Smooth muscle cell (in vitro differentiated cells): ENCODE results near the gene ASGR1. TPM values are rescaled to one million over a fixed set of nuclear protein-coding genes. Genes with fewer than 3 reads are reported as not detected.
A peak's percentile ranks its signal among the peaks of the same experiment; 100 is the strongest.

ENCODE experiments used
- DNase-seq: peaks from one replicate; lab custom pipeline; 2025; ENCODE audit not compliant: unreplicated experiment; lab: John Stamatoyannopoulos, UW
- H2AFZ ChIP-seq: fragments of 200-600 bp; sonication (generic); 2 replicates; pipeline ENCODE4 v1.6.0; 2016; ENCODE audit warnings: antibody characterized with exemption, low read depth, mild to moderate bottlenecking
- H3F3A ChIP-seq: fragments of 200-600 bp; sonication (generic); 2 replicates; pipeline ENCODE4 v1.6.0; 2017; ENCODE audit warnings: antibody characterized with exemption, low read depth
- H3K27ac ChIP-seq: fragments of 200-600 bp; sonication (generic); 2 replicates; pipeline ENCODE4 v1.5.1; 2016; ENCODE audit warnings: low read depth, mild to moderate bottlenecking
- H3K27me3 ChIP-seq: fragments of 200-600 bp; sonication (generic); 2 replicates; pipeline ENCODE4 v1.6.1; 2016; ENCODE audit warnings: low read depth, mild to moderate bottlenecking
- H3K36me3 ChIP-seq: fragments of 200-600 bp; sonication (generic); 2 replicates; pipeline ENCODE4 v1.5.1; 2016; ENCODE audit warnings: low read depth
- H3K4me1 ChIP-seq: fragments of 200-600 bp; sonication (generic); 2 replicates; pipeline ENCODE4 v1.5.1; 2016; ENCODE audit warnings: low read depth
- H3K4me2 ChIP-seq: fragments of 200-600 bp; sonication (generic); 2 replicates; pipeline ENCODE4 v1.6.0; 2016; ENCODE audit warnings: mild to moderate bottlenecking
- H3K4me3 ChIP-seq: fragments of 200-600 bp; sonication (generic); 2 replicates; pipeline ENCODE4 v1.5.1; 2016; ENCODE audit warnings: mild to moderate bottlenecking
- H3K79me2 ChIP-seq: fragments of 200-600 bp; sonication (generic); 2 replicates; pipeline ENCODE4 v1.6.0; 2016; ENCODE audit warnings: low read depth, mild to moderate bottlenecking
- H3K9ac ChIP-seq: fragments of 200-600 bp; sonication (generic); 2 replicates; pipeline ENCODE4 v1.6.0; 2016; ENCODE audit warnings: low read depth
- H3K9me3 ChIP-seq: fragments of 200-600 bp; sonication (generic); replicated peaks from 2 replicates; pipeline ENCODE4 v1.5.1; 2016; ENCODE audit warnings: low read depth
- H4K20me1 ChIP-seq: fragments of 200-600 bp; sonication (generic); 2 replicates; pipeline ENCODE4 v1.6.0; 2016; ENCODE audit warnings: low read depth
- CTCF ChIP-seq: fragments of 200-600 bp; sonication (generic); IDR thresholded peaks from 2 replicates; pipeline ENCODE4 v1.5.1; 2017; ENCODE audit warnings: borderline replicate concordance, mild to moderate bottlenecking, antibody characterized with exemption; ENCODE audit not compliant: insufficient read depth, poor library complexity, severe bottlenecking
- WGBS: methylation state at CpG from one replicate; pipeline ENCODE4 v1.1.7; 2016; ENCODE audit warnings: low lambda C conversion rate; 5-methylcytosine and 5-hydroxymethylcytosine counted together
- polyA plus RNA-seq: library from polyadenylated mRNA; unstranded; fragments of >200 nt; fragmentation: Nextera tagmentation; extraction: Ambion mirVana; gene quantifications from 2 replicates; pipeline ENCODE4 v1.2.1, GENCODE V29; 2016
- total RNA-seq: library from RNA; depleted of rRNA; stranded (reverse); fragments of >200 nt; gene quantifications from 2 replicates; pipeline ENCODE4 v1.2.3, GENCODE V29; 2014

The ASGR1 gene
- total and polyA plus RNA-seq, 2 experiments from 2014 or later, result 1.2 to 4.2 TPM

- peaks cover 60% of the 10 kb centered on the region for H4K20me1 ChIP-seq
- WGBS, result 92% methylated on average over 7 of the region's 7 CpGs
- H3K9me3 ChIP-seq, result no peaks in the 10 kb centered on the region
- no peak overlapping the region for H3K4me2 ChIP-seq
- no peak overlapping the region for H3K9ac ChIP-seq
- peaks cover 5% of the 10 kb centered on the region for H3K79me2 ChIP-seq
- DNase-seq, result no peak
- H3K27me3 ChIP-seq, result no peaks in the 10 kb centered on the region
- H2AFZ ChIP-seq, result no peak overlapping the region
- no peak overlapping the region for H3K4me3 ChIP-seq
- no peaks in the 10 kb centered on the region for H3K36me3 ChIP-seq
- no peak overlapping the region for H3K27ac ChIP-seq
- peaks cover 22% of the 10 kb centered on the region for H3K4me1 ChIP-seq
- TF ChIP-seq CTCF, result no peak
- H3F3A ChIP-seq, result peaks cover 13% of the 10 kb centered on the region
Observed at GRCh38 chr17:7222972-7223292, 43.8 kb upstream of the ASGR1 start.

- Histone ChIP-seq H3K4me1 (peaks cover 25% of the 10 kb centered on the region), H3K36me3 (no peaks in the 10 kb centered on the region), H2AFZ (no peak overlapping the region), H3K9me3 (no peaks in the 10 kb centered on the region), H3K79me2 (peaks cover 5% of the 10 kb centered on the region), H3F3A (peaks cover 13% of the 10 kb centered on the region), H3K27me3 (no peaks in the 10 kb centered on the region), H3K27ac (peak overlapping the region; percentile 19), H4K20me1 (peaks cover 59% of the 10 kb centered on the region), H3K4me2 (no peak overlapping the region), H3K4me3 (no peak overlapping the region), H3K9ac (no peak overlapping the region)
- WGBS, result 93% methylated on average over 15 of the region's 15 CpGs
- DNase-seq, result no peak
- no peak for TF ChIP-seq CTCF
Observed at GRCh38 chr17:7222093-7222971, 43.2 kb upstream of the ASGR1 start.

GRCh38 chr17:7221278-7222092 lies 42.3 kb upstream of the ASGR1 start:
- H3K27ac ChIP-seq, result peak overlapping the region; percentile 19

More at GRCh38 chr17:7221278-7222092, 42.3 kb upstream of the ASGR1 start:
- no peak for TF ChIP-seq CTCF
- peak overlapping the region; percentile 82 for H3K4me3 ChIP-seq
- WGBS, result 98% methylated on average over 10 of the region's 10 CpGs
- H3K4me1 ChIP-seq, result peaks cover 31% of the 10 kb centered on the region
- H4K20me1 ChIP-seq, result peaks cover 54% of the 10 kb centered on the region
- H2AFZ ChIP-seq, result no peak overlapping the region
- H3K4me2 ChIP-seq, result peak overlapping the region; percentile 96
- H3K79me2 ChIP-seq, result peaks cover 11% of the 10 kb centered on the region
- H3F3A ChIP-seq, result peaks cover 19% of the 10 kb centered on the region
- H3K9ac ChIP-seq, result no peak overlapping the region
- no peaks in the 10 kb centered on the region for H3K9me3 ChIP-seq
- H3K27me3 ChIP-seq, result no peaks in the 10 kb centered on the region
- no peak for DNase-seq
- no peaks in the 10 kb centered on the region for H3K36me3 ChIP-seq
